ENCODE data around the gene TTC13. TPM values are rescaled to one million over a fixed set of nuclear protein-coding genes. Genes with fewer than 3 reads are reported as not detected.

The TTC13 gene
- total and polyA plus RNA-seq, 10 of the 15 experiments (the other 5 are each of a cell fraction or from before 2014, with no cell fraction given) = 5.8 to 30.8 (median 18.5) TPM

DNA sequence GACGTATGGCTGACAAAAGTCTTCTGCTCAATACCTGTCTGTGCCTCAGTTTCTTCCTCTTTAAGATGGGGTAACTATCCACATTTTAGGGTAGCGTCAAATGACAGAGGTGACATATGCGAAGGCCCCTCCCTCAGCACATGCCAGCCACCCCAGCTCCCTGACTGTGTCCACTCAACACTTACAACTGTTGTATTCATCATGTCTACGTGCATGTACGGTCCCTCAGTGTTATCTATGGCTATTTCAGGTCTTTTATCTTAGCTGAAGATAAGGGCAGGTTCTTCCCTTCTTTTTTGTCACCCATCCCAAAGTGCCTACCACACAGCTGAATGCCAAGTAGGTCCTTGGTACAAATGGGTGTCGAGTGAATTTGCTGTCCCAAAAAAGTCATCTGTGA, 102.0 kb downstream of the TTC13 start:
- Histone ChIP-seq H3K27me3 (replicated peaks in 1 of 2; ENCODE audit: control insufficient read depth in 2 of 2, insufficient read depth in 2 of 2, low read length in 1 of 2) (peaks cover 0 to 3% of the 10 kb centered on the region in 2 experiments; a peak in 2 of 4 replicates), H3K9ac (ENCODE audit: control insufficient read depth, insufficient read depth, low read length) (no peak overlapping the region), H2AFZ (ENCODE audit: control insufficient read depth, low read depth, low read length) (no peak overlapping the region), H3K4me1 (ENCODE audit: control insufficient read depth, insufficient read depth, low read length) (no peaks in the 10 kb centered on the region), H3K36me3 (ENCODE audit: control insufficient read depth in 2 of 2, insufficient read depth in 2 of 2, low read length in 1 of 2) (no peaks in the 10 kb centered on the region), H4K20me1 (ENCODE audit: control insufficient read depth, insufficient read depth) (no peaks in the 10 kb centered on the region), H3K9me3 (replicated peaks; ENCODE audit: control insufficient read depth, insufficient read depth, low read length) (no peaks in the 10 kb centered on the region), H3K79me2 (ENCODE audit: control insufficient read depth, insufficient read depth, low read length) (no peaks in the 10 kb centered on the region), H3K4me3 (no peak overlapping the region), H3K4me2 (ENCODE audit: control insufficient read depth, insufficient read depth) (no peak overlapping the region), H3K27ac (ENCODE audit: control insufficient read depth, insufficient read depth) (no peak overlapping the region)
- no peak for DNase-seq (ENCODE audit: low read depth, low spot score)
- WGBS (ENCODE audit: insufficient coverage, insufficient replicate concordance, low lambda C conversion rate, missing lambda C conversion rate) = 39% methylated on average over 6 of the region's 6 CpGs
- in situ Hi-C loops (cut with MboI) (no loop called here), intact Hi-C loops (cut with micrococcal nuclease; ENCODE audit: unreplicated experiment) (no loop called here)
- no peak for FAIRE-seq
- no peak for ATAC-seq
- BruUV-seq (replicated peaks) = no TSS peak
- RAD21 ChIA-PET (ENCODE audit: unreplicated experiment) = no interaction called here
- CTCF ChIA-PET = no interaction called here
- POLR2A ChIA-PET = no interaction called here
- SMC1A ChIA-PET (ENCODE audit: uncharacterized antibody, unreplicated experiment) = no interaction called here
- TF ChIP-seq IKZF1 (conservative IDR thresholded peaks at IDR 0.05) (no peak), BACH1 (IDR thresholded peaks at IDR 0.05; ENCODE audit: borderline replicate concordance) (no peak), NKRF (conservative IDR thresholded peaks at IDR 0.05) (no peak), TARDBP (IDR thresholded peaks at IDR 0.05; ENCODE audit: borderline replicate concordance) (no peak), CBX5 (IDR thresholded peaks at IDR 0.05; ENCODE audit: low read depth) (no peak), PAX5 (IDR thresholded peaks at IDR 0.05; ENCODE audit: borderline replicate concordance, low read depth, low read length) (no peak), PAX8 (IDR thresholded peaks at IDR 0.05) (no peak), PML (IDR thresholded peaks at IDR 0.05; ENCODE audit: low read length) (no peak), MYB (IDR thresholded peaks at IDR 0.05; ENCODE audit: borderline replicate concordance, low read depth, low read length) (no peak), ZNF384 (IDR thresholded peaks at IDR 0.05; ENCODE audit: borderline replicate concordance, low read depth, low read length) (no peak), MYC (IDR thresholded peaks at IDR 0.05; ENCODE audit: insufficient read depth, insufficient read length, insufficient replicate concordance, low read length, severe bottlenecking) (no peak), SREBF2 (IDR thresholded peaks at IDR 0.05; ENCODE audit: low read length) (no peak), HDAC6 (IDR thresholded peaks at IDR 0.05; ENCODE audit: unreplicated experiment) (no peak), ASH2L (IDR thresholded peaks at IDR 0.05; ENCODE audit: borderline replicate concordance, low read depth) (no peak)
- TF ChIP-seq, protein P1, sequence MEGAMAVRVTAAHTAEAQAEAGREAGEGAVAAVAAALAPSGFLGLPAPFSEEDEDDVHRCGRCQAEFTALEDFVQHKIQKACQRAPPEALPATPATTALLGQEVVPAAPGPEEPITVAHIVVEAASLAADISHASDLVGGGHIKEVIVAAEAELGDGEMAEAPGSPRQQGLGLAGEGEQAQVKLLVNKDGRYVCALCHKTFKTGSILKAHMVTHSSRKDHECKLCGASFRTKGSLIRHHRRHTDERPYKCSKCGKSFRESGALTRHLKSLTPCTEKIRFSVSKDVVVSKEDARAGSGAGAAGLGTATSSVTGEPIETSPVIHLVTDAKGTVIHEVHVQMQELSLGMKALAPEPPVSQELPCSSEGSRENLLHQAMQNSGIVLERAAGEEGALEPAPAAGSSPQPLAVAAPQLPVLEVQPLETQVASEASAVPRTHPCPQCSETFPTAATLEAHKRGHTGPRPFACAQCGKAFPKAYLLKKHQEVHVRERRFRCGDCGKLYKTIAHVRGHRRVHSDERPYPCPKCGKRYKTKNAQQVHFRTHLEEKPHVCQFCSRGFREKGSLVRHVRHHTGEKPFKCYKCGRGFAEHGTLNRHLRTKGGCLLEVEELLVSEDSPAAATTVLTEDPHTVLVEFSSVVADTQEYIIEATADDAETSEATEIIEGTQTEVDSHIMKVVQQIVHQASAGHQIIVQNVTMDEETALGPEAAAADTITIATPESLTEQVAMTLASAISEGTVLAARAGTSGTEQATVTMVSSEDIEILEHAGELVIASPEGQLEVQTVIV (IDR thresholded peaks at IDR 0.05; ENCODE audit: borderline replicate concordance, partially characterized antibody) = no peak
- TF ChIP-seq, protein P2, sequence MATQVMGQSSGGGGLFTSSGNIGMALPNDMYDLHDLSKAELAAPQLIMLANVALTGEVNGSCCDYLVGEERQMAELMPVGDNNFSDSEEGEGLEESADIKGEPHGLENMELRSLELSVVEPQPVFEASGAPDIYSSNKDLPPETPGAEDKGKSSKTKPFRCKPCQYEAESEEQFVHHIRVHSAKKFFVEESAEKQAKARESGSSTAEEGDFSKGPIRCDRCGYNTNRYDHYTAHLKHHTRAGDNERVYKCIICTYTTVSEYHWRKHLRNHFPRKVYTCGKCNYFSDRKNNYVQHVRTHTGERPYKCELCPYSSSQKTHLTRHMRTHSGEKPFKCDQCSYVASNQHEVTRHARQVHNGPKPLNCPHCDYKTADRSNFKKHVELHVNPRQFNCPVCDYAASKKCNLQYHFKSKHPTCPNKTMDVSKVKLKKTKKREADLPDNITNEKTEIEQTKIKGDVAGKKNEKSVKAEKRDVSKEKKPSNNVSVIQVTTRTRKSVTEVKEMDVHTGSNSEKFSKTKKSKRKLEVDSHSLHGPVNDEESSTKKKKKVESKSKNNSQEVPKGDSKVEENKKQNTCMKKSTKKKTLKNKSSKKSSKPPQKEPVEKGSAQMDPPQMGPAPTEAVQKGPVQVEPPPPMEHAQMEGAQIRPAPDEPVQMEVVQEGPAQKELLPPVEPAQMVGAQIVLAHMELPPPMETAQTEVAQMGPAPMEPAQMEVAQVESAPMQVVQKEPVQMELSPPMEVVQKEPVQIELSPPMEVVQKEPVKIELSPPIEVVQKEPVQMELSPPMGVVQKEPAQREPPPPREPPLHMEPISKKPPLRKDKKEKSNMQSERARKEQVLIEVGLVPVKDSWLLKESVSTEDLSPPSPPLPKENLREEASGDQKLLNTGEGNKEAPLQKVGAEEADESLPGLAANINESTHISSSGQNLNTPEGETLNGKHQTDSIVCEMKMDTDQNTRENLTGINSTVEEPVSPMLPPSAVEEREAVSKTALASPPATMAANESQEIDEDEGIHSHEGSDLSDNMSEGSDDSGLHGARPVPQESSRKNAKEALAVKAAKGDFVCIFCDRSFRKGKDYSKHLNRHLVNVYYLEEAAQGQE (IDR thresholded peaks at IDR 0.05; ENCODE audit: low read depth, low read length) = no peak

Measured in GM12878 (cell line).